K562 (cell line): ENCODE results near the gene OR2AG1. TPM values are rescaled to one million over a fixed set of nuclear protein-coding genes. Genes with fewer than 3 reads are reported as not detected.

Source experiments
- CHD7 ChIP-seq: fragments of 200-600 bp; sonication (generic); IDR thresholded peaks from one replicate; pipeline ENCODE4 v1.6.1; 2012; ENCODE audit warnings: mild to moderate bottlenecking, low read depth, low read length, inconsistent platforms
- CTBP1 ChIP-seq: fragments of 450-650 bp; IDR thresholded peaks from 2 replicates; pipeline ENCODE4 v1.6.1; 2016; ENCODE audit warnings: borderline replicate concordance
- HMG20B ChIP-seq: fragments of 250-450 bp; sonication (Bioruptor Pico); IDR thresholded peaks from 2 replicates; pipeline ENCODE4 v1.5.0; 2021; ENCODE audit warnings: mild to moderate bottlenecking
- HMGN3 ChIP-seq: IDR thresholded peaks from 2 replicates; pipeline ENCODE4 v1.6.1; 2011; ENCODE audit warnings: borderline replicate concordance, low read depth, mild to moderate bottlenecking, mixed read lengths, low read length; ENCODE audit not compliant: insufficient read length; ENCODE audit errors: extremely low read depth
- NCOA1 ChIP-seq: fragments of 450-650 bp; IDR thresholded peaks from 2 replicates; pipeline ENCODE4 v1.6.1; 2016; ENCODE audit warnings: low read depth
- RFX1 ChIP-seq: fragments of 450-650 bp; IDR thresholded peaks from 2 replicates; pipeline ENCODE4 v1.6.1; 2016; ENCODE audit warnings: mild to moderate bottlenecking, moderate library complexity
- polyA plus RNA-seq, 8 experiments: library from polyadenylated mRNA; depleted of rRNA in 4 of 8; stranded (reverse) in 5 of 8; unstranded in 3 of 8; fragments of >200 nt; fragmentation: Nextera tagmentation in 2 of 8; fragmentation: Illumina TruSeq in 1 of 8; extraction: Ambion mirVana in 2 of 8; extraction: Trizol in 1 of 8; gene quantifications; 2 replicates each; pipeline versions ENCODE4 v1.2.1 to v1.2.3, GENCODE V29; 2011 to 2014; ENCODE audit warnings: inconsistent platforms in 1 of 8, missing spikeins in 1 of 8
- total RNA-seq, 7 experiments: library from RNA; depleted of rRNA in 6 of 7; stranded (reverse); fragments of >200 nt in 6 of 7; fragmentation: Illumina TruSeq in 2 of 7; extraction: Trizol in 2 of 7; gene quantifications; 2 replicates each; pipeline versions ENCODE4 v1.2.1 to v1.2.3, GENCODE V29; 2011 to 2021; ENCODE audit warnings: low replicate concordance in 1 of 7
- TF ChIP-seq, protein P1 (sequence below), 2 experiments: fragments of 150-350 bp in 1 of 2; IDR thresholded peaks; 2 replicates each; pipeline ENCODE4 v1.6.1; 2012 to 2016; ENCODE audit warnings: low read depth in 2 of 2, low read length in 2 of 2, mild to moderate bottlenecking in 1 of 2, moderate library complexity in 1 of 2
- TF ChIP-seq, protein P2 (sequence below), 3 experiments: fragments of 200-800 bp in 1 of 3; fragments of 250-450 bp in 1 of 3; fragments of 450-650 bp in 1 of 3; sonication (Bioruptor Pico) in 1 of 3; sonication (Bioruptor generic) in 1 of 3; formaldehyde crosslinking in 1 of 3; IDR thresholded peaks; 2 replicates each; pipeline versions ENCODE4 v1.6.1 to v1.8.0; 2016 to 2022; ENCODE audit warnings: mild to moderate bottlenecking in 2 of 3, missing genetic modification characterization in 2 of 3, missing compliant biosample characterization in 1 of 3, moderate library complexity in 1 of 3

The OR2AG1 gene
- total and polyA plus RNA-seq, 9 of the 15 experiments (the other 6 are each of a cell fraction or from before 2014, with no cell fraction given), result 0.05 to 0.11 (median 0.07) TPM; not detected in 5

GRCh38 chr11:6825231-6825744 is 42.5 kb downstream of the OR2AG1 start (continued):
- TF ChIP-seq CHD7 (no peak), CTBP1 (peak; percentile 23; the same call in 1 of the 2 replicates), HMGN3 (no peak), RFX1 (peak; percentile 40), NCOA1 (peak; percentile 47; the same call in 1 of the 2 replicates), HMG20B (CRISPR knock-in tag) (no peak)
- TF ChIP-seq, protein P1, sequence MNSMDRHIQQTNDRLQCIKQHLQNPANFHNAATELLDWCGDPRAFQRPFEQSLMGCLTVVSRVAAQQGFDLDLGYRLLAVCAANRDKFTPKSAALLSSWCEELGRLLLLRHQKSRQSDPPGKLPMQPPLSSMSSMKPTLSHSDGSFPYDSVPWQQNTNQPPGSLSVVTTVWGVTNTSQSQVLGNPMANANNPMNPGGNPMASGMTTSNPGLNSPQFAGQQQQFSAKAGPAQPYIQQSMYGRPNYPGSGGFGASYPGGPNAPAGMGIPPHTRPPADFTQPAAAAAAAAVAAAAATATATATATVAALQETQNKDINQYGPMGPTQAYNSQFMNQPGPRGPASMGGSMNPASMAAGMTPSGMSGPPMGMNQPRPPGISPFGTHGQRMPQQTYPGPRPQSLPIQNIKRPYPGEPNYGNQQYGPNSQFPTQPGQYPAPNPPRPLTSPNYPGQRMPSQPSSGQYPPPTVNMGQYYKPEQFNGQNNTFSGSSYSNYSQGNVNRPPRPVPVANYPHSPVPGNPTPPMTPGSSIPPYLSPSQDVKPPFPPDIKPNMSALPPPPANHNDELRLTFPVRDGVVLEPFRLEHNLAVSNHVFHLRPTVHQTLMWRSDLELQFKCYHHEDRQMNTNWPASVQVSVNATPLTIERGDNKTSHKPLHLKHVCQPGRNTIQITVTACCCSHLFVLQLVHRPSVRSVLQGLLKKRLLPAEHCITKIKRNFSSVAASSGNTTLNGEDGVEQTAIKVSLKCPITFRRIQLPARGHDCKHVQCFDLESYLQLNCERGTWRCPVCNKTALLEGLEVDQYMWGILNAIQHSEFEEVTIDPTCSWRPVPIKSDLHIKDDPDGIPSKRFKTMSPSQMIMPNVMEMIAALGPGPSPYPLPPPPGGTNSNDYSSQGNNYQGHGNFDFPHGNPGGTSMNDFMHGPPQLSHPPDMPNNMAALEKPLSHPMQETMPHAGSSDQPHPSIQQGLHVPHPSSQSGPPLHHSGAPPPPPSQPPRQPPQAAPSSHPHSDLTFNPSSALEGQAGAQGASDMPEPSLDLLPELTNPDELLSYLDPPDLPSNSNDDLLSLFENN (IDR thresholded peaks at IDR 0.05; ENCODE audit: low read depth in 2 of 2, low read length in 2 of 2), result no peak
- TF ChIP-seq, protein P2, sequence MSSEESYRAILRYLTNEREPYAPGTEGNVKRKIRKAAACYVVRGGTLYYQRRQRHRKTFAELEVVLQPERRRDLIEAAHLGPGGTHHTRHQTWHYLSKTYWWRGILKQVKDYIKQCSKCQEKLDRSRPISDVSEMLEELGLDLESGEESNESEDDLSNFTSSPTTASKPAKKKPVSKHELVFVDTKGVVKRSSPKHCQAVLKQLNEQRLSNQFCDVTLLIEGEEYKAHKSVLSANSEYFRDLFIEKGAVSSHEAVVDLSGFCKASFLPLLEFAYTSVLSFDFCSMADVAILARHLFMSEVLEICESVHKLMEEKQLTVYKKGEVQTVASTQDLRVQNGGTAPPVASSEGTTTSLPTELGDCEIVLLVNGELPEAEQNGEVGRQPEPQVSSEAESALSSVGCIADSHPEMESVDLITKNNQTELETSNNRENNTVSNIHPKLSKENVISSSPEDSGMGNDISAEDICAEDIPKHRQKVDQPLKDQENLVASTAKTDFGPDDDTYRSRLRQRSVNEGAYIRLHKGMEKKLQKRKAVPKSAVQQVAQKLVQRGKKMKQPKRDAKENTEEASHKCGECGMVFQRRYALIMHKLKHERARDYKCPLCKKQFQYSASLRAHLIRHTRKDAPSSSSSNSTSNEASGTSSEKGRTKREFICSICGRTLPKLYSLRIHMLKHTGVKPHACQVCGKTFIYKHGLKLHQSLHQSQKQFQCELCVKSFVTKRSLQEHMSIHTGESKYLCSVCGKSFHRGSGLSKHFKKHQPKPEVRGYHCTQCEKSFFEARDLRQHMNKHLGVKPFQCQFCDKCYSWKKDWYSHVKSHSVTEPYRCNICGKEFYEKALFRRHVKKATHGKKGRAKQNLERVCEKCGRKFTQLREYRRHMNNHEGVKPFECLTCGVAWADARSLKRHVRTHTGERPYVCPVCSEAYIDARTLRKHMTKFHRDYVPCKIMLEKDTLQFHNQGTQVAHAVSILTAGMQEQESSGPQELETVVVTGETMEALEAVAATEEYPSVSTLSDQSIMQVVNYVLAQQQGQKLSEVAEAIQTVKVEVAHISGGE (CRISPR knock-in tag; IDR thresholded peaks at IDR 0.05), result peak in 1 of 3 experiments; percentile 96; a peak in 2 of 6 replicates
